ENCODE results near the gene FAM20C. TPM values are rescaled to one million over a fixed set of nuclear protein-coding genes. Genes with fewer than 3 reads are reported as not detected.

FAM20C gene
- total RNA-seq, 3 donors from 2014 or later = 0.47 to 2.0 (median 1.7) TPM

- DNase-seq (no peak), ATAC-seq (no peak)
- no peak overlapping the region for H3K4me3 Mint-ChIP-seq
- no peaks in the 10 kb centered on the region for H3K4me1 Mint-ChIP-seq (ENCODE audit: low read depth)
- H3K36me3 Mint-ChIP-seq (ENCODE audit: insufficient read depth) = no peaks in the 10 kb centered on the region
- peaks cover 38% of the 10 kb centered on the region for H3K27me3 Mint-ChIP-seq (ENCODE audit: low read depth)
- no peaks in the 10 kb centered on the region for H3K9me3 Mint-ChIP-seq
Measured at GRCh38 chr7:164882-165660, 27.3 kb upstream of the FAM20C start.

GRCh38 chr7:165661-166337 is 26.6 kb upstream of the FAM20C start:
- Mint-ChIP-seq H3K9me3 (no peaks in the 10 kb centered on the region), H3K4me3 (no peak overlapping the region), H3K36me3 (ENCODE audit: insufficient read depth) (no peaks in the 10 kb centered on the region), H3K27me3 (ENCODE audit: low read depth) (peaks cover 44% of the 10 kb centered on the region), H3K4me1 (ENCODE audit: low read depth) (no peaks in the 10 kb centered on the region)
- DNase-seq (no peak), ATAC-seq (no peak)

- no peak for ATAC-seq
- DNase-seq = no peak
- Mint-ChIP-seq H3K36me3 (ENCODE audit: insufficient read depth) (no peaks in the 10 kb centered on the region), H3K9me3 (no peaks in the 10 kb centered on the region), H3K27me3 (ENCODE audit: low read depth) (peaks cover 44% of the 10 kb centered on the region), H3K4me3 (no peak overlapping the region), H3K4me1 (ENCODE audit: low read depth) (no peaks in the 10 kb centered on the region)
Measured at GRCh38 chr7:166338-167060, 25.9 kb upstream of the FAM20C start.

DNA sequence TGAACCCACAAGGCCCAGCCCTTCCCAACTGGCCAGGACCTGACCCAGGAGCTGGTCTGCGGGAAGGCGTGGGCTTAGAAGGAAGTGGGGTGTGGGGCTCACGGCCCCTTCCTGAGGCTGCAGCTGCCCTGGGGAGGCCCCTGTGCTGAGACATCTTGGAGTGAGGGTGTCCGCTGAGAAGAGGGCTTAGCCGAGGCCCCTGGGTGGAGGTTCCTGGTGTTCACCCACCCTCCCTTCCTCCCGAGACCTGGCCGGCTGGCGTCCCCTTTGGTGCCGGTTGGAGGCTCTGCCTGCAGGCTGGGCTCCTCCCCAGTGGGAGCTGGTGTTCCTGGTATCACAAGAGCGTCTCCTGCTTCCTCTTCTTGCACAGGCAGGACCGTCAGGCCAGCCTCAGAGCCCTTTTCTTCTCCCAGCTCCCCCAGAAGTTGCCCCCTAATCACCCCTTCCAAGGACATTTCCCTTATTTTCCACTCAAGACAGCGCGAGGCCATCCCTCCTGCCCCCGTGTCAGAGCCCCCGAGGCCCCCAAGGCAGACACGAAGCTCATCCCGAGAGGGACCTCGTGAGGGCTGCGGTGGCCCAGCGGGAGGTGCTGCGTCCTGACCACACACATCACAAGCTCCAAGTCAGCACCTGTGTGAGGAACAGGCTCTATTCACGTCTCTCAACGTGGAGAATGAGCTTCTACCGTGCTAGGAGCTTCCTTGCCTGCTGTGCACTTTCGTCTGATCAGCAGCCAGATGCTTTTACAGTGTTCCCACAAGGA is 25.1 kb upstream of the FAM20C start:
- no peak for DNase-seq
- Mint-ChIP-seq H3K27me3 (ENCODE audit: low read depth) (peaks cover 47% of the 10 kb centered on the region), H3K4me1 (ENCODE audit: low read depth) (no peaks in the 10 kb centered on the region)

DNA sequence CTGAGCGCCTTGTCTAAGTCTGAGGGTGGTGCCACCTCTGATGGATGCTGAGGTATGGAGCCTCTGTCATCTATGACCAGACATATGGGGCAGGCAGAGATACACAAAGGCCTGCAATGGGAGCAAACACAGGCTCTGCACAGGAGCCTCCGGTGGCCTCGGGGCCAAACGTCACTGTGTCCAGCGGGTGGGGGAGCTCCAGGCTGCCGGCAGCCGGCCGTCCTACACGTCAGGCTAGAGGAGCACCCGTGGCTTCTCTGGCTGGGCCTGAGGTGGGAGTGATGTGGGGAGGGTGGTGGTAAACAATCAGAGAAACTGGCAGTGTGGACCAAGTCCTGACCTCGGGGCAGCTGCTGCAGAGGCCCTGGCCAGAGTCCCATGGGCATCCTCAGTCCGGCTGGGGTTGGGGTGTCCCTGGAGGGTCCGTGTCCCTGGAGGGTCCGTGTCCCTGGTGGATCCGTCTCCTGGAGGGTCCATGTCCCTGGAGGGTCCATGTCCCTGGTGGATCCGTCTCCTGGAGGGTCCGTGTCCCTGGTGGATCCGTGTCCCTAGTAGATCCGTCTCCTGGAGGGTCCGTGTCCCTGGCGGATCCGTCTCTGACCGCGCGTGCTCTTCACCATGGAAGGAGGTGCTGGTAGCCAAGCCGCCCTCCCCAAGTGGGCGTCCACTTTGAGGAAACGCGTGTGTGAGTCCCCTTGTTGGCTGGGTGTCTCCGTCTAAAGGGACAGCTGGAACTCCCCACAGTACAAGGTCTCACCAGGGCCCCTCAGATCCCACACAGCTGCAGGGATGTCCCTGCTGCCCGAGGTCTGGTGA is 24.2 kb upstream of the FAM20C start:
- no peak overlapping the region for H3K4me3 Mint-ChIP-seq
- H3K4me1 Mint-ChIP-seq (ENCODE audit: low read depth) = no peaks in the 10 kb centered on the region
- H3K27me3 Mint-ChIP-seq (ENCODE audit: low read depth) = peaks cover 45% of the 10 kb centered on the region
- H3K36me3 Mint-ChIP-seq (ENCODE audit: insufficient read depth) = no peaks in the 10 kb centered on the region
- DNase-seq (no peak), ATAC-seq (no peak)
- no peaks in the 10 kb centered on the region for H3K9me3 Mint-ChIP-seq

More for the DNA sequence above, 25.1 kb upstream of the FAM20C start:
- Mint-ChIP-seq H3K9me3 (no peaks in the 10 kb centered on the region), H3K36me3 (ENCODE audit: insufficient read depth) (no peaks in the 10 kb centered on the region), H3K4me3 (no peak overlapping the region)
- ATAC-seq = no peak

- no peak for ATAC-seq
- no peaks in the 10 kb centered on the region for H3K9me3 Mint-ChIP-seq
- H3K36me3 Mint-ChIP-seq (ENCODE audit: insufficient read depth) = no peaks in the 10 kb centered on the region
- no peak for DNase-seq
- H3K4me1 Mint-ChIP-seq (ENCODE audit: low read depth) = no peaks in the 10 kb centered on the region
- peaks cover 43% of the 10 kb centered on the region for H3K27me3 Mint-ChIP-seq (ENCODE audit: low read depth)
- no peak overlapping the region for H3K4me3 Mint-ChIP-seq
Measured at GRCh38 chr7:169276-170172, 22.8 kb upstream of the FAM20C start.

DNA sequence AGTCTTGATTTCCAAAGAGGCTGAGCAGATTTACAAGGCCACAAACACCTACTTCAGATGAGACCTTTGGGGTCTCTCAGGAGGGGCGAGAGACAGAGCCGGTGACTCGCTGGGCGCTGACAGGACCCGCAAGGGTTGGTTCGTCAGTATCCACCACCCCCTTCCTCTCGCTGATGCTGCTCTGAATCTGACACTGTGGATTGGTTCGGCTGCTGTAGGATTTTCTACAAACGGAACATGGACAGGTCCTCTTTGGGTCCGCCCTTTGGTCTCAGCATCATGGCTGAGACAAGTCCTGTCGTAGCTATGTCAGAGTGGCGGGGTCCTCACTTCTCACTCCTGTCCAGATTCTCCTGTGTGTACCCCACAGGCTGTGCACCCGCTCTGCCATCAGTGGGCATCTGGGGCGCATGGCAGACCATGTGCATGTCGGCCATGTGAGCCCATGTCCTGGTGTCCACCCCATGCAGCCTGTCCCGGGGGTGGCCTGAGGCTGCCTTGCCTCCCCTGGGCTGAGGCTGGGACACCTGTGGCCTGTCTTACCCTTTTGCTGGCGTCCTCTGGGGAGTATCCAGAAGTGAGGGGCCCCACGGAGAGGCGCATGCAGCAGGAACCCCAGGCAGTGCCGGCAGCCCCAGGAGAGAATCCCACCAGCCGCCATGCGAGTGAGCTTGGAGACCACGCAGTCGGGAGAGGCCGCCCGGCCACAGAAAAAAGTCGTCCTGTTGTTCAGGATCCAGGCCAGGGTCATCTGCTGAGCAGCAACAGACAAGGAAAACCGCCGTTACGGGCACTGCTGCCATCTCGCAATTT is 21.6 kb upstream of the FAM20C start:
- ATAC-seq = no peak
- no peak for DNase-seq
- Mint-ChIP-seq H3K4me3 (no peak overlapping the region), H3K27me3 (ENCODE audit: low read depth) (peaks cover 39% of the 10 kb centered on the region), H3K4me1 (ENCODE audit: low read depth) (no peaks in the 10 kb centered on the region), H3K9me3 (no peaks in the 10 kb centered on the region), H3K36me3 (ENCODE audit: insufficient read depth) (no peaks in the 10 kb centered on the region)

- H3K27me3 Mint-ChIP-seq (ENCODE audit: low read depth) = peaks cover 36% of the 10 kb centered on the region
- H3K36me3 Mint-ChIP-seq (ENCODE audit: insufficient read depth) = no peaks in the 10 kb centered on the region
- H3K9me3 Mint-ChIP-seq = no peaks in the 10 kb centered on the region
- ATAC-seq (no peak), DNase-seq (no peak)
- H3K4me3 Mint-ChIP-seq = no peak overlapping the region
- H3K4me1 Mint-ChIP-seq (ENCODE audit: low read depth) = no peaks in the 10 kb centered on the region
Measured at GRCh38 chr7:171364-171904, 20.9 kb upstream of the FAM20C start.

DNA sequence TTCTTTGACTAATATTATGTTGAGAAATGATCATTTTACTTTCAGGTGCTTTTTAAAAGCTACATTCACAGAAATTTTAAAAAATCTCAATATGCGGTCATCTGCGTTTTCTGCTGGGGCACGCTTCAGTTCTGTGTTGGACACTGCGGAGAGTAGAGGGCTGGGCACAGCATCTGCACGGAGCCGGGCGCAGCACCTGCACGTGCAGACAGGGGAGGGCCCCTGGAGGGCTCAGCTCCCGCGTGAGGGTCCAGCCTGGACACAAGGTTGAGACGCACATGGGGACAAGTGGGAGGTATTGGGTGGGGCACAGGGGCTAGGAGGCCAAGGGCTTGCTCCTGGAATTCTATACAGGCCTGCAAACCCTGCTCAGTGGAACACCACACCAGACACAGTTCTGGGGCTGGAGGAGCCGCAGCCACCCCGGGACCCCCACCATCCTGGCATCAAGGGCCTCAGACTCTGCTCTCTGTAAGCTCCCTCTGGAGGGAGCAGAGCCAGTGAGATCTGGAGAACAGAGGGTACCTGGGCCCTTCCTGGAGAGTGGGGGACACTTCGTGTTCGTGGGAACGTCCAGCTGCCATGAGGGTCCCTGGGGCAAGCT is 20.4 kb upstream of the FAM20C start:
- DNase-seq (no peak), ATAC-seq (no peak)
- Mint-ChIP-seq H3K27me3 (ENCODE audit: low read depth) (peaks cover 31% of the 10 kb centered on the region), H3K36me3 (ENCODE audit: insufficient read depth) (no peaks in the 10 kb centered on the region), H3K4me1 (ENCODE audit: low read depth) (no peaks in the 10 kb centered on the region), H3K9me3 (no peaks in the 10 kb centered on the region), H3K4me3 (no peak overlapping the region)

DNA sequence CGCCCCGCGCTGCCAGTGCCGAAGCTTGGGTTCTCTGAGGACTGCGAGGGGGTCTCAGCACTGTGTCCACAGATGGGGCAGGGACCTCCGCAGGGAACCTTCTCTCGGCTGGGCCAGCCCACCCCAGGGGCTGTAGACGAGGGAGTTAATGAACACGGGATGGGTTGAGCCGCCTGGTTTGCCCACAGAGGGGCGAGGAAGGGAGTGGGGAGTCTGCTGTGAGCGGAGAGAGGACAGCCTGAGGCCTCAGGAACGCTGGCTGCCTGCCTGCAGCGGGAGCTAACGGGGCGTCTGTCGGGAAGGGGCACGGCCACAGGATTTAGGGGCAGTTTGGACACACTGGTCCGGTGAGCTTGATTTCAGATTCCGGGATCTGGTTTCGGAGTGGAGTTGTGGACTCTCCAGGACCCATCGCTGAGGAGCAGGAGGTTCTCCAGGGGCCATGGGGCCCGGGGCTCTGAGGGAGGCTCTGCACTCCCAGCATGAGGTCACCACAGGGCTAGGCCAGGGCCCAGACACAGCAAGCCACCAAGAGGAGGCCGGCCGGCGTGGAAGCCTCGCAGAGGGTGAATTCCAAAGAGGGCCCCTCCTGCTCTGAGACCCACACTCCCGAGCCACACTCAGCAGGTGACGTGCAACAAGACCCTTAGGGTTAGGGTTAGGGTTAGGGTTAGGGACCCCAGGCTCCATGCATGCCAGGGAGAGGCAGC is 19.0 kb upstream of the FAM20C start:
- no peak for ATAC-seq
- H3K27me3 Mint-ChIP-seq (ENCODE audit: low read depth) = peaks cover 25% of the 10 kb centered on the region
- H3K36me3 Mint-ChIP-seq (ENCODE audit: insufficient read depth) = no peaks in the 10 kb centered on the region
- DNase-seq = no peak
- no peaks in the 10 kb centered on the region for H3K9me3 Mint-ChIP-seq
- H3K4me3 Mint-ChIP-seq = no peak overlapping the region
- H3K4me1 Mint-ChIP-seq (ENCODE audit: low read depth) = no peaks in the 10 kb centered on the region

- Mint-ChIP-seq H3K4me1 (ENCODE audit: low read depth) (no peaks in the 10 kb centered on the region), H3K4me3 (no peak overlapping the region), H3K27me3 (ENCODE audit: low read depth) (peaks cover 18% of the 10 kb centered on the region), H3K9me3 (no peaks in the 10 kb centered on the region), H3K36me3 (ENCODE audit: insufficient read depth) (no peaks in the 10 kb centered on the region)
- no peak for DNase-seq
- ATAC-seq = no peak
Measured at GRCh38 chr7:174716-175115, 17.7 kb upstream of the FAM20C start.
